HG03280 (cell line): ENCODE data around the gene KCNK2.
"Not testable (repeated sequence)": the region's sequence is repeated elsewhere in the genome, so short reads cannot be mapped to it uniquely, and the experiment has no call there.

Experiments used
- ATAC-seq: cut with Tn5 transposase; IDR thresholded peaks from one replicate; pipeline ENCODE4 v1.9.1; 2021; ENCODE audit warnings: mild to moderate bottlenecking, moderate library complexity; ENCODE audit not compliant: unreplicated experiment

KCNK2 gene

GRCh38 chr1:215147024-215147423, 64.5 kb downstream of the KCNK2 start:
- no peak for ATAC-seq

DNA sequence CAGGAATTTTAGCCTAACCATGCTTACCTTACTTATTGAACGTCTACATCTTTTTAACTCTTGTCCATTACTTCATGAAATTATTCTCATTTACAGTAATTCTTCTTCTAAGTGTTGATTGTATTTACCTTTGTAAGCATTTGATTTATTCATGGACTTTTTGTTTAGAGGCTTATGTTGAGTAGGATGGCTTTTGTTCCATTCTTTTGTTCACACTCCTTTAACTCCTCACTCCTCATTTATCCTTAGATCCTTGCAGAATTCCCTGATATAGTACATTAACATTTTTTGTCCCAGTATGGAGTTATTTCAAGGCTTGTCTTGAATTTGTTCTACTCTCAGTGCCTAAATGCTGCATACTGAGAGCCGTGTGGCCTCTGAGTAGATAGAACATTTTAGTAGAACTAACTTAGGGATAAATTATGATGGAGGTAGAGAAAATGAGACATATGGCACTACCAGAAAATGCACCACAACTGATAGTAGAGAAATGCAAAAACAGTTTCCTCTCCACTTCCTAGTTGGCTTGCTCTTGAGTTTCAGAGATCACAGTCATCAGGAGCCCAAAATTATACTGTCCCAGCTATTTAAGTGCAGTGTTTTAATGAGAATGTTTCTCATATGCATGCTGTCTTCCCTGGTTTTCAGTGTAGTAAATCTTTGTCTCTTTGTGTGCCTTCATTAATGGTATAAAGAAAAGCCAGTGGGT, 69.5 kb downstream of the KCNK2 start:
- no peak for ATAC-seq

GRCh38 chr1:215156232-215156631, 73.7 kb downstream of the KCNK2 start:
- no peak for ATAC-seq

DNA sequence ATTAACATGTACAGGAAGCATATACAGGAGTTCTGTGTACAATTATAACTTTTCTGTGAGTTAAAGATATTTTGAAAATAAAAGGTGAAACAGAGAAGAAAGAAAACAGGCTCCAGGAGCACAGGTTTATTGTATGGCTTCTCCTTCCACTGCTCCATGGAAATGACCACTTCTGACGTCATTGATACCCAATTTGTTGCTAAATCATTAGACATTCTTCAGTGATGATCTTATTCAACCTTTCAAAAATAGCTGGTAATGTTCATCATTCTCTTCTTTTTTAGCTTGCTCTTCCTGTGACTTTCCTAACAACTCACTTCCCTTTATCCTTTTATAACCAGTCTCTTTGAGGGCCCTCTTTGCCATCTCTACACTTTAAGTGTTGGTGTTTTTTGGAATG, 77.8 kb downstream of the KCNK2 start:
- no peak for ATAC-seq

DNA sequence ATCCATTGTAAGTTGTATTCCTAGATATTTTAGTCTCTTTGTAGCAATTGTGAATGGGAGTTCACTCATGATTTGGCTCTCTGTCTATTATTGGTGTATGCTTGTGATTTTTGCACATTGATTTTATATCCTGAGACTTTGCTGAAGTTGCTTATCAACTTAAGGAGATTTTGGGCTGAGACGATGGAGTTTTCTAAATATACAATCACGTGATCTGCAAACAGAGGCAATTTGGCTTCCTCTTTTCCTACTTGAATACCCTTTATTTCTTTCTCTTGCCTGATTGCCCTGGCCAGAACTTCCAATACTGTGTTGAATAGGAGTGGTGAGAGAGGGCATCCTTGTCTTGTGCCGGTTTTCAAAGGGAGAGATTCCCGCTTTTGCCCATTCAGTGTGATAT, 80.6 kb downstream of the KCNK2 start:
- ATAC-seq: not testable (repeated sequence)

GRCh38 chr1:215166886-215167285, 84.3 kb downstream of the KCNK2 start:
- ATAC-seq: no peak

GRCh38 chr1:215181518-215181917, 99.0 kb downstream of the KCNK2 start:
- no peak for ATAC-seq

- ATAC-seq: no peak
Measured at GRCh38 chr1:215185067-215185620, 102.6 kb downstream of the KCNK2 start.

DNA sequence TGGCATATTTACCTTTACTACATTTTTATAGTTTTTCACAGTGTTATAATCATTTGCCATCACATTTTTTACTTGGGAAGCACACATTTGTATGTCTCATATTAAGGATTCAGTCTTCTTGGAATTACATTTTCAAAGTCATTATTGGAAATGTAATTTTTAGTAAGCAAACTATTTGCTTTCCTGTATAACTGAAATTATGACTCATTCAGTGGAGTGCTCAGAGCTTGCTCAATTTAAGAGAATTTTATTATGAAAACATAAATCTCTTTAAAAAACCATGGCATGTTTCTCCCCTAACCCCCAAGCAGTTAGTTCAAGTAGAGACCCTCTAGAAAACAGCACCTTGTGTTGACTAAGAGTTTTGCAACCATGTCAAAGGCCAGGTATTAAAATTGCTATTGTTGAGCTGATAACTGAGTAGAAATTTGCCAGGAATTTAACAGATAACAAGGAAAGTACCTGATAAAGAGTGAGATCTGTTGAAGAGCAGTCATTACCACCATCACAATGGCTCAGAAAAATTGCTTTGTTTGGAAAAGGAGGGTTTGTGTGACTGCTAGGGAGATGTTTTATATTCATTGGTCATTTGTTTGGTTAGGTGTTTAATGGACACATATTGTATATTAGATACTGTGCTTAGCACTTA, 105.9 kb downstream of the KCNK2 start:
- no peak for ATAC-seq

DNA sequence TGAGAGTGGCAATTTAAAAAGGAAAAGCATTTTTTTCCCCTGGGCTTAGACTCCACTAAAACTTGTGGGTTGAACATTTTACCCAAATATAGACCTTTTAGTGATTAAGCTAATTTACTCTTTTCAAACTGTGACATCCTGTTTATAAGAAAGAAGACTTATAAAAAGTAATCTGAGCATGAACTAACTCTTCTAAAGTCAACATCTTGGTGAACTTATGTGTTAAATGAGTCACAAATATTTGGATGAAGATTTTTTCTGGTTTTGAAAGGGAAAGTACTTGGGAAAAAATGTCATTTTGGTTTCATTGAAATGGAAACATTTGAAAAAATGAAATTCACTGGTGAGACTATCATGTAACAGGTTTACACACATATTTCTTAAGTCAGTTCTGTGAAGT, 109.8 kb downstream of the KCNK2 start:
- no peak for ATAC-seq

DNA sequence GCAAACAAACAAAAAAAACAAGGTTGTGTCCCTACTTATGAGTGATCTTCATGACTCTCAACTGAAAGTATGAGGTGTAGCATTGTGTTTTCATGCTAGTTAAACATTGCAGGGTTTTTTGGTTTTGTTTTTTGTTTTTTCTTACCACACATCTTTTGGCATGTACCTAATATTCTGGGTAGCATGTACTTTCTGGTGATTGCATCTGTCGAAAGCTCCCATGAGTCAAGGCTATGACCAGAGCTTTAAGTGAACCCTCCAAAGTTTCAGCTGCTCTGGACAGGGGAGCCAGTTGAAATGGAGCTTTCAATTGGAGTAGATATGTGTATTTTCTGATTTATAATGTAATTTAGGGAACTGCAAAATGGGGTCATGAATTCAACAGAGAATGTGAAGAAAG, 115.5 kb downstream of the KCNK2 start:
- no peak for ATAC-seq

DNA sequence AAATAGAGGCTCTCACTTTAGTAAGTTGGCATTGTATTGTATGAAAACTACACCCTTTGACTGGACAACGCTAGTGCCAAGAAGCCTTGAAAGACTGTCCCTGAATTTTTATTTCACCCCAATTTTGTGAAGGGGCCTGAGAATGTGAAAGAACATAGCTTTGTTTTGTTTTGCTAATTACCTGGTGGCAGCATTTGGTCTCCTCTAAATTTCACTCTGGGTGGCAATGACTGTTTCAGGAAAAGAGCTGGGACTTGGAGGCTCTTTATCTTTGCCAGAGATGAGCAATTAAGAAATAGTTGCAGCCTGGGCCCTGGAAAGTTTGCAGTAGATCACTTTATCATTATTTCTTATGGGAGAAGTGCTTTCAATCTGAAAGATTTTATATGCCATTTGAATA, 117.6 kb downstream of the KCNK2 start:
- ATAC-seq: no peak

DNA sequence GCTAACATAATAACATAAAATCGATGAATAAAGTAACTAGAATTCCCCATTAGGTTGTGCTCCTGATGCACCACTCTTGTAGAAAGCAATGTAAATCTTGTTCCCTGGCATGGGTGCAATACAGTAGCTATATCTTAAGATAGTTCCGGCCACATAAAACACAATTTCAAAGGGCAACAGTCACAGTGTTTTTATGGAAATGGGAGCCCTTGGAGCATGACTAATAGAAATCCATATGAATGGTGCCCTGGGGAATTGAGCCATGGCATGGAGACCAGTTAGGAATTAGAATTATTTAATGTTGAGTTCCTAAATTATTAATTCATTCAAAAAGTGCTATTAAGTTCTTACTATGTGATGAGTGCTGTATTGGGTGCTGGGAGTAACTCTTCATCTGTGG, 118.7 kb downstream of the KCNK2 start:
- ATAC-seq: no peak

- ATAC-seq: no peak
Measured at GRCh38 chr1:215202868-215203267, 120.3 kb downstream of the KCNK2 start.

- no peak for ATAC-seq
Measured at GRCh38 chr1:215210167-215210566, 127.6 kb downstream of the KCNK2 start.

DNA sequence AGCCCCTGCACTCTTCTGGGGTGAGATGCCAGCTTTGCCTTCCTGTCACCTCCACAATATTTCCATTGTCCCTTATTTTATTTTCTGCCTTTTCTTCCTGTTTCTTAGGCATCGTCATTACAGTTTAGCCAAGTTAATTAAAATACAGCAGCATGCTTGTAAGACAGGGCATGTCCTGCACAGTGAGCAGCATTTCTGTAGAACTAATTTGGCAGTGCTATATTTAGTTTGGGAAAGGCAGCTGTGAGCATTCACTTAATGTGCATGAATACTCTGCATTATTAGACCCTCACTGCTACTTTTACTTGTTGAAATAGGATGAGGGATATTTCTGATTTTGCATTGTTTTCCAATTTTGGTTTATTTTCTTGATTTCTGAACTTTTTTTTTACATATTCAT, 133.3 kb downstream of the KCNK2 start:
- ATAC-seq: no peak

GRCh38 chr1:215219372-215219771, 136.8 kb downstream of the KCNK2 start:
- ATAC-seq: no peak

GRCh38 chr1:215220346-215220745, 137.8 kb downstream of the KCNK2 start:
- no peak for ATAC-seq

DNA sequence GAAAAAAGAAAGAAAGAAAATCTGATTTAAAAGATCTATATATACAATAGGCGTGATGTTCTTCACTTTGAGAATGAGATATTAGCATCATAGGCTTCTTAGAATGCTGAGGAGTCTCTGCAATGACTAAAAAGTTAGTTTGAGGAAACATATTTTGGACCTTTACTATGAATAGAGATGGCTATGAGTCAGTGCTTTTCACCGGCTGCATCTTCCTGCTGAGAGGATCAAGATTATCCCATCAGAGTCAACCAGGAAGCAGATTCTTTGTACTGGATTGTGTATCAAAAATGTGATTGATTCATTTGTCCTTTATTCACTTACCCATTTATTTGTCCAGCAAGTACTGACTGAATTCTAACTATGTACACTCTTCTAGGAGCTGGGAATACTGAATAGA, 144.2 kb downstream of the KCNK2 start:
- no peak for ATAC-seq

DNA sequence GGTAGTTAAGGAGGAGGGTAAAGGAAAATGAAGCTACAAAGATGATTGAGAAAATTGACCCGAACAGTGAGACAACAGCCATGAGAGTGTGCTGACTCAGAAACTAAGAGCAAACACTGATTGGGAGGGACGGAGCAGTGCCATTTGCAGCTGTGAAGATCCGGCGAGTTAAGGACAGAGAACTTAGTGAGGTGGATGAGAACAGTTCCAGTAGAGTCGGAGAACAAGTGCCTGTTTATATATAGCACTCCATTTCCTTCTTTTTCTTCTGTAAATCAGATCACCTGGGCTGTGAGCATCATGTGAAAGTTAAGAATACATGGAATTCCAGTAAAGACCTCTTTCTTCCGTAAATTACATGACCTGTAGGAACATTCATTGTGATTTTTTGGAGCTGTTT, 145.7 kb downstream of the KCNK2 start:
- no peak for ATAC-seq

GRCh38 chr1:215241451-215241850, 158.9 kb downstream of the KCNK2 start:
- ATAC-seq: no peak

DNA sequence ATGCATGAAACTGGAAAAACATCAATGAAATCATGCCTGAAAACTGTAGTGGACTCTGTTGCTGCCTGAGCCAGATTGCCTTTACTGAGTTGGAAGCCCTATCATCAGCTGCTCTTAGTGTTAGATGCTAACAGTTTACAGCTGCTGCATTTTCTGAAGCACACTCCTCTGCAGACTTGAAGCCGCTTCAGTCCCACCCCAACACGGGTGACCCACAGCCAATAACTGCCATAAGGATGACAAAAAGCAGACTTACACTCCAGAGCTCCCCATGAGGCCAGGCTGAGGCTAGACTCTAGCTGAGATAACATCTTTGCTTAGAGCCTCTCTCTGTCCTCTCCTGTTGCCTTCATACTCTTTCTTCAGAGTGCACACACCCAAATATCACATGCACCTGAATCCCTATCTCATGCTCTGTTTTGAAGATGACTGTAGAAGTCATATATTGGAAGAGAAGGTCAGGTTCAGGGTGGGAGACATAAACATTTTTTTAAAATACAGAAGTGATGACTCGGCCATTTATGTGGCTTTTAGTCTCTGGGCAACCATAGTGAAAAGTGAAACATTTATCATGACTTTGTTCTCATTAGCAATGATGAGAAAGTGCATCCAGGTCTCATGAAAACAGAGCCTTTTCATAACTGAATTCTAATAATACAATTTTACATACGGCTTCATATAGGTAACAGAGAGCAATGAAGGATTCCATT, 161.0 kb downstream of the KCNK2 start:
- no peak for ATAC-seq
